HEK293 (cell line): ENCODE measurements around the gene FRS2.

Experiments
- CTCF ChIA-PET: fragments of 350-600 bp; formaldehyde crosslinking; extraction: SDS; loops from one replicate; lab custom pipeline; 2021; ENCODE audit warnings: antibody characterized with exemption; lab: Yijun Ruan, JAX
- POLR2A ChIA-PET: fragments of 300-600 bp; formaldehyde crosslinking; extraction: SDS; loops from one replicate; lab custom pipeline; 2020; ENCODE audit warnings: antibody characterized with exemption, inconsistent platforms; lab: Yijun Ruan, JAX
- H3K27ac ChIP-seq: fragments of 200-500 bp; sonication (Bioruptor generic); 2 replicates; pipeline ENCODE4 v1.5.1; 2014; ENCODE audit warnings: low read depth, low read length, control low read depth, inconsistent platforms; ENCODE audit errors: extremely low read depth
- H3K36me3 ChIP-seq, 2 experiments: fragments of 200-500 bp in 1 of 2; sonication (Bioruptor generic) in 1 of 2; 1 replicate in 1 of 2; 2 replicates in 1 of 2; pipeline ENCODE4 v1.5.1; 2014 to 2017; ENCODE audit warnings: inconsistent platforms in 2 of 2, low read length in 2 of 2; ENCODE audit not compliant: control insufficient read depth in 2 of 2, insufficient read depth in 1 of 2
- H3K4me1 ChIP-seq: fragments of 200-500 bp; sonication (Bioruptor generic); 2 replicates; pipeline ENCODE4 v1.5.1; 2014; ENCODE audit warnings: mild to moderate bottlenecking, low read length, inconsistent platforms; ENCODE audit not compliant: control insufficient read depth, insufficient read depth
- H3K4me3 ChIP-seq: 2 replicates; pipeline ENCODE4 v1.5.1; 2011; ENCODE audit warnings: low read depth, mild to moderate bottlenecking, control low read depth, low read length, moderate library complexity
- H3K9me3 ChIP-seq: fragments of 200-500 bp; sonication (Bioruptor generic); 2 replicates; pipeline ENCODE4 v1.5.1; 2014; ENCODE audit warnings: low read depth, low read length, inconsistent platforms; ENCODE audit not compliant: control insufficient read depth, insufficient read depth
- GLIS1 ChIP-seq: fragments of 450-650 bp; formaldehyde crosslinking; IDR thresholded peaks from 2 replicates; pipeline ENCODE4 v1.5.1; 2016; ENCODE audit warnings: missing biosample characterization, missing genetic modification characterization
- INSM2 ChIP-seq: fragments of 450-650 bp; formaldehyde crosslinking; IDR thresholded peaks from 2 replicates; pipeline ENCODE4 v1.5.1; 2016; ENCODE audit warnings: missing biosample characterization, missing genetic modification characterization
- KLF10 ChIP-seq: fragments of 450-650 bp; IDR thresholded peaks from 2 replicates; pipeline ENCODE4 v1.5.1; 2018; ENCODE audit warnings: missing biosample characterization, mild to moderate bottlenecking, missing genetic modification characterization
- KLF16 ChIP-seq: fragments of 450-650 bp; formaldehyde crosslinking; IDR thresholded peaks from 2 replicates; pipeline ENCODE4 v1.5.1; 2017; ENCODE audit warnings: missing biosample characterization, missing genetic modification characterization
- PBX3 ChIP-seq: sonication (generic); formaldehyde crosslinking; IDR thresholded peaks from 2 replicates; pipeline ENCODE4 v1.8.1; 2022; ENCODE audit warnings: mild to moderate bottlenecking, moderate library complexity, missing genetic modification reagents
- PRDM4 ChIP-seq: fragments of 450-650 bp; formaldehyde crosslinking; IDR thresholded peaks from 2 replicates; pipeline ENCODE4 v1.5.1; 2017; ENCODE audit warnings: missing biosample characterization, missing genetic modification characterization
- SP3 ChIP-seq: fragments of 450-650 bp; formaldehyde crosslinking; IDR thresholded peaks from 2 replicates; pipeline ENCODE4 v1.5.1; 2016; ENCODE audit warnings: missing biosample characterization, missing genetic modification characterization
- TCF7L2 ChIP-seq: IDR thresholded peaks from 2 replicates; pipeline ENCODE4 v1.6.1; 2011; ENCODE audit warnings: low read depth, mild to moderate bottlenecking, inconsistent platforms, low read length, moderate library complexity, borderline replicate concordance
- TSHZ1 ChIP-seq: fragments of 450-650 bp; formaldehyde crosslinking; IDR thresholded peaks from 2 replicates; pipeline ENCODE4 v1.5.1; 2016; ENCODE audit warnings: missing biosample characterization, missing genetic modification characterization, borderline replicate concordance
- ZBTB6 ChIP-seq: fragments of 450-650 bp; formaldehyde crosslinking; IDR thresholded peaks from 2 replicates; pipeline ENCODE4 v1.5.1; 2017; ENCODE audit warnings: missing biosample characterization, missing genetic modification characterization
- ZFP3 ChIP-seq: fragments of 450-650 bp; formaldehyde crosslinking; IDR thresholded peaks from 2 replicates; pipeline ENCODE4 v1.5.1; 2016; ENCODE audit warnings: low read depth, missing biosample characterization, missing genetic modification characterization
- ZNF174 ChIP-seq: fragments of 450-650 bp; formaldehyde crosslinking; IDR thresholded peaks from 2 replicates; pipeline ENCODE4 v1.5.0; 2017; ENCODE audit warnings: missing biosample characterization, mild to moderate bottlenecking, missing genetic modification characterization
- ZNF175 ChIP-seq: fragments of 450-650 bp; formaldehyde crosslinking; IDR thresholded peaks from 2 replicates; pipeline ENCODE4 v1.5.1; 2016; ENCODE audit warnings: missing biosample characterization, missing genetic modification characterization
- ZNF19 ChIP-seq: fragments of 450-650 bp; formaldehyde crosslinking; IDR thresholded peaks from 2 replicates; pipeline ENCODE4; 2016; ENCODE audit warnings: missing biosample characterization, missing genetic modification characterization, low read depth
- ZNF214 ChIP-seq: fragments of 450-650 bp; formaldehyde crosslinking; IDR thresholded peaks from 2 replicates; pipeline ENCODE4 v1.5.1; 2017; ENCODE audit warnings: missing biosample characterization, mild to moderate bottlenecking, missing genetic modification characterization, borderline replicate concordance
- ZNF221 ChIP-seq: fragments of 450-650 bp; formaldehyde crosslinking; IDR thresholded peaks from 2 replicates; pipeline ENCODE4 v1.5.1; 2017; ENCODE audit warnings: missing biosample characterization, missing genetic modification characterization, borderline replicate concordance
- ZNF274 ChIP-seq, 2 experiments: fragments of 200-500 bp in 1 of 2; fragments of 450-650 bp in 1 of 2; sonication (Bioruptor generic) in 1 of 2; formaldehyde crosslinking in 1 of 2; IDR thresholded peaks; 2 replicates each; pipeline versions ENCODE4 v1.5.1 to v1.6.1; 2014 to 2016; ENCODE audit warnings: borderline replicate concordance in 1 of 2, inconsistent platforms in 1 of 2, low read length in 1 of 2, missing biosample characterization in 1 of 2, missing genetic modification characterization in 1 of 2
- ZNF354C ChIP-seq: fragments of 450-650 bp; formaldehyde crosslinking; IDR thresholded peaks from 2 replicates; pipeline ENCODE4 v1.5.1; 2016; ENCODE audit warnings: missing biosample characterization, missing genetic modification characterization, low read depth, borderline replicate concordance
- ZNF426 ChIP-seq: fragments of 450-650 bp; formaldehyde crosslinking; IDR thresholded peaks from 2 replicates; pipeline ENCODE4 v1.5.1; 2017; ENCODE audit warnings: missing biosample characterization, missing genetic modification characterization, mild to moderate bottlenecking, inconsistent platforms, moderate library complexity
- ZNF513 ChIP-seq: fragments of 450-650 bp; IDR thresholded peaks from 2 replicates; pipeline ENCODE4 v1.5.1; 2018; ENCODE audit warnings: missing biosample characterization, missing genetic modification characterization
- ZNF544 ChIP-seq: fragments of 450-650 bp; formaldehyde crosslinking; IDR thresholded peaks from 2 replicates; pipeline ENCODE4 v1.5.0; 2017; ENCODE audit warnings: missing biosample characterization, missing genetic modification characterization

FRS2 gene

GRCh38 chr12:69608114-69608513 is 137.9 kb downstream of the FRS2 start (continued):
- TF ChIP-seq SP3 (tag by site-specific recombination), result no peak

- Histone ChIP-seq H3K9me3 (no peaks in the 10 kb centered on the region), H3K36me3 (no peaks in the 10 kb centered on the region), H3K4me1 (no peaks in the 10 kb centered on the region), H3K27ac (no peak overlapping the region), H3K4me3 (no peak overlapping the region)
- ChIA-PET POLR2A (no interaction called here), CTCF (interaction anchor here (0.7 kb wide), 1 partner anchor 1034 kb away, joined by 3 read pairs; no protein-coding TSS in a partner anchor)
- no peak for TF ChIP-seq ZNF174 (tag by site-specific recombination)
- no peak for TF ChIP-seq INSM2 (tag by site-specific recombination)
- TF ChIP-seq ZNF221 (tag by site-specific recombination), result no peak
- no peak for TF ChIP-seq GLIS1 (tag by site-specific recombination)
- TF ChIP-seq ZBTB6, result peak; percentile 27; the same call in 1 of the 2 replicates
- no peak for TF ChIP-seq ZNF214 (tag by site-specific recombination)
Observed at GRCh38 chr12:69610126-69610525, 139.9 kb downstream of the FRS2 start.

- no peaks in the 10 kb centered on the region for H3K4me1 ChIP-seq
- H3K36me3 ChIP-seq, result no peaks in the 10 kb centered on the region
- no peak for TF ChIP-seq PBX3 (CRISPR knock-in tag)
- TF ChIP-seq KLF16 (tag by site-specific recombination), result no peak
- TF ChIP-seq ZNF354C (tag by site-specific recombination), result no peak
- TF ChIP-seq KLF10 (tag by site-specific recombination), result no peak
- no peak for TF ChIP-seq ZNF19 (tag by site-specific recombination)
- no peak for TF ChIP-seq ZNF175 (tag by site-specific recombination)
- no peak for TF ChIP-seq ZNF426 (tag by site-specific recombination)
- no peak for TF ChIP-seq ZNF274 (IDR thresholded peaks at IDR 0.05; ENCODE audit: low read length)
- no peak for TF ChIP-seq ZNF274 (tag by site-specific recombination; IDR thresholded peaks at IDR 0.05; ENCODE audit: borderline replicate concordance)
- TF ChIP-seq ZNF513 (tag by site-specific recombination), result no peak
- no peak for TF ChIP-seq TCF7L2
- TF ChIP-seq ZFP3 (tag by site-specific recombination), result no peak
- no peak for TF ChIP-seq ZNF544 (tag by site-specific recombination)
- no peak for TF ChIP-seq TSHZ1
- no peak for TF ChIP-seq PRDM4 (tag by site-specific recombination)
- H3K9me3 ChIP-seq, result no peaks in the 10 kb centered on the region
- no peak within 1 kb of the TSS for H3K4me3 ChIP-seq
- no peak within 1 kb of the TSS for H3K27ac ChIP-seq
- CTCF ChIA-PET, result interaction anchor here (0.7 to 1.1 kb wide), 3 partner anchors 28 to 1033 kb away, joined by 3 read pairs; no protein-coding TSS in a partner anchor
- POLR2A ChIA-PET, result interaction anchor here (0.7 kb wide), 1 partner anchor 64 kb away, joined by 5 read pairs; no protein-coding TSS in a partner anchor
Observed at GRCh38 chr12:69610729-69611128, 140.5 kb downstream of the FRS2 start, which contains the start of gene LRRC10. Gene LRRC10, minus strand, starts transcription at chr12:69610907. Its CDS starts 69 bp downstream, at chr12:69610838.
